GM23248 (cell line): ENCODE results near the gene LMAN2.

Source experiments
- EZH2 ChIP-seq: fragments of 200-600 bp; sonication (generic); IDR thresholded peaks from 2 replicates; pipeline ENCODE4 v1.6.1; 2018; ENCODE audit warnings: antibody characterized with exemption, mild to moderate bottlenecking; ENCODE audit not compliant: insufficient read depth, poor library complexity, severe bottlenecking
- EZH2phosphoT487 ChIP-seq: fragments of 200-600 bp; sonication (generic); IDR thresholded peaks from 2 replicates; pipeline ENCODE4 v1.6.1; 2018; ENCODE audit warnings: antibody characterized with exemption, moderate library complexity, mild to moderate bottlenecking, low read depth; ENCODE audit not compliant: insufficient read depth

GRCh38 chr5:177396807-177397206, 45.3 kb upstream of the LMAN2 start:
- TF ChIP-seq EZH2 (no peak), EZH2phosphoT487 (no peak)
